ENCODE measurements around the gene UBTD2.

UBTD2 gene

GRCh38 chr5:172171118-172171517 is 112.4 kb downstream of the UBTD2 start:
- DNase-seq (ENCODE audit: low read depth in 2 of 2), result no peak

GRCh38 chr5:172170251-172170701 is 113.3 kb downstream of the UBTD2 start:
- DNase-seq (ENCODE audit: low read depth in 2 of 2), result no peak

- DNase-seq (ENCODE audit: low read depth in 2 of 2), result no peak
Observed at GRCh38 chr5:172169216-172169615, 114.3 kb downstream of the UBTD2 start.

GRCh38 chr5:172168311-172168710 is 115.3 kb downstream of the UBTD2 start:
- DNase-seq (ENCODE audit: low read depth in 2 of 2), result no peak

- no peak for DNase-seq (ENCODE audit: low read depth in 2 of 2)
Observed at GRCh38 chr5:172167895-172168294, 115.7 kb downstream of the UBTD2 start.

GRCh38 chr5:172166030-172166826 is 117.3 kb downstream of the UBTD2 start:
- no peak for DNase-seq (ENCODE audit: low read depth in 2 of 2)

- no peak for DNase-seq (ENCODE audit: low read depth in 2 of 2)
Observed at GRCh38 chr5:172165465-172165864, 118.1 kb downstream of the UBTD2 start.

GRCh38 chr5:172164769-172165212 is 118.8 kb downstream of the UBTD2 start:
- DNase-seq (ENCODE audit: low read depth in 2 of 2), result no peak

GRCh38 chr5:172163346-172163745 is 120.2 kb downstream of the UBTD2 start:
- DNase-seq (ENCODE audit: low read depth in 2 of 2), result no peak

- no peak for DNase-seq (ENCODE audit: low read depth in 2 of 2)
Observed at GRCh38 chr5:172162987-172163343, 120.6 kb downstream of the UBTD2 start.

GRCh38 chr5:172162323-172162986 is 121.1 kb downstream of the UBTD2 start:
- no peak for DNase-seq (ENCODE audit: low read depth in 2 of 2)

GRCh38 chr5:172160506-172160905 is 123.1 kb downstream of the UBTD2 start:
- DNase-seq (ENCODE audit: low read depth in 2 of 2), result no peak
